A204.1 (cell line): ENCODE results near the gene ELK1.
"Not testable (repeated sequence)": the region's sequence is repeated elsewhere in the genome, so short reads cannot be mapped to it uniquely, and the experiment has no call there.

ENCODE experiments used
- FAIRE-seq: peaks from 2 replicates; lab custom pipeline; 2012; peaks lifted over from hg19 to GRCh38; lab: Jason Lieb, UNC

ELK1 gene

GRCh38 chrX:47611489-47611888, 38.9 kb downstream of the ELK1 start:
- FAIRE-seq, result no peak

DNA sequence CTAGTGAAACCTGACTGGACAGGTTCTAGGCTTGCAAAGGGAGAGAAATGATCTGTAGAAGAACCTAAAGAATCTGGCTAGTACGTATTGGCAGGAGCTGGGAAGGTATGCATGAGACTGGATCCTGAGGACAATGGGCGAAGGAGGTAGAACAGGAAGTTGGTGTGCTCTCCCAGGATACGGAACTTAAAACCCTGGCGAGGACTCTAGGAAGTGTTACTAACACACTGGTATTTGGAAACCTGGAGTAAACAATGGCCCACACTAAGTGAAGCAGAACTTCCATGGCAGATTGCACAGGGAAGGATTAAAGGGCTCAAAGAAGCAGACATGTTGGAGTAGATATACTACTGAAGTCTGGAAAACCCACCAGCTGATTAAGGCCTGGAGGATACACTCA, 39.9 kb downstream of the ELK1 start:
- FAIRE-seq, result no peak

GRCh38 chrX:47608130-47608810, 42.1 kb downstream of the ELK1 start:
- no peak for FAIRE-seq

DNA sequence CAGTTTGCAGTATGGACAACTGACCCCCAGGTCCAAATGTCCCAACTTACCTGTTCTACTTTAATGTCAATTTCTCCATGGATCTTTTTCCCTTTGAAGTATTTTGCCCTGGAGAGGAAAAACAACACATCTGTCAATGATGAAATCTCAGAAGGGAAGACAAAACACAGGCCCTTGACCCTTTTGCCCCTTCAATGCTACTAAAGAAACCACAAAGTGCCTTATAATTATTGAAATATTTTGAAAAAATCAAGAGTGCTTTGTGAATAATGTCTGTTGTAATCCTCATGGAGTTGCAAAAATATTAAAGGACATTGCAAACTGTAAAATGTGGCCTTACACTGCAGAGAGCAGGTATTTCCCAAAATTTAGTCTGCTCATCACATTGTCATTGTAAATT, 43.3 kb downstream of the ELK1 start:
- no peak for FAIRE-seq

DNA sequence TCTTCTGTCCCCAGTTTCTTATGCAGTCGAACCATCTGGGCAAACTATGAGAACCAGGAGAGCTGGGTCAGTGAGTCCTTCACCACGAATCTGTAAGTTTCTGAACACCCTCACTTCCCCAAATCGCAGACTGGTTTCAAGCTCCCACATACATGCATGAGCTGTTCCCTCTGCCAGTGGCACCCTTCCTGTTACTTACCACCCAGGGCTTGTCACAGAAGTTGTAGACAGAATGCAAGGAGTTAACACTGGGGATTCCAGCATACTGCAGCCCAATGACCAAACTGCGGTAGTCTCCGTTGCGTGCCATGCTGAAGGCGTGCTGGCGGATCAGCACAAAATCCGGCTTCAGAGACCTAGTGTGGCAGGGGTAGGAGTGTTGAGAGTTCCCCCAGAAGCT, 45.3 kb downstream of the ELK1 start:
- FAIRE-seq, result no peak

DNA sequence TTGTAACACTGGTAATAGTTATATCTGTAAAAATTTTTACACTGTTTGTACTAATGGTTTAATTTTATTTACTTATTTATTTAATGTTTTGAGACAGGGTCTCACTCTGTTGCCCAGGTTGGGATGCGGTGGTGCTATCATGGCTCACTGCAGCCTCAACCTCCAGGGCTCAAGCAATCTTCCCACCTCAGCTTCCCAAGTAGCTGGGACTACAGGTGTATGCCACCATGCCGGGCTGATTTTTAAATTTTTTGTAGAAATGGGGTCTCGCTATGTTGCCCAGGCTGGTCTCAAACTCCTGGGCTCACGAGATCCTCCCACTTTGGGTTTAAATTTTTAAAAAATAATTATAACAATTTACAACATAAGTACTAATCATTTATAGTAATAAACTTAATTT, 47.2 kb downstream of the ELK1 start:
- FAIRE-seq, result not testable (repeated sequence)

- no peak for FAIRE-seq
Measured at GRCh38 chrX:47597222-47597621, 53.1 kb downstream of the ELK1 start.

- no peak for FAIRE-seq
Measured at GRCh38 chrX:47596256-47596655, 54.1 kb downstream of the ELK1 start.

GRCh38 chrX:47595716-47596251, 54.6 kb downstream of the ELK1 start:
- FAIRE-seq, result no peak

- no peak for FAIRE-seq
Measured at GRCh38 chrX:47593522-47593921, 56.8 kb downstream of the ELK1 start.

- no peak for FAIRE-seq
Measured at GRCh38 chrX:47590984-47591383, 59.4 kb downstream of the ELK1 start.

- FAIRE-seq, result no peak
Measured at GRCh38 chrX:47587906-47588735, 62.2 kb downstream of the ELK1 start.

DNA sequence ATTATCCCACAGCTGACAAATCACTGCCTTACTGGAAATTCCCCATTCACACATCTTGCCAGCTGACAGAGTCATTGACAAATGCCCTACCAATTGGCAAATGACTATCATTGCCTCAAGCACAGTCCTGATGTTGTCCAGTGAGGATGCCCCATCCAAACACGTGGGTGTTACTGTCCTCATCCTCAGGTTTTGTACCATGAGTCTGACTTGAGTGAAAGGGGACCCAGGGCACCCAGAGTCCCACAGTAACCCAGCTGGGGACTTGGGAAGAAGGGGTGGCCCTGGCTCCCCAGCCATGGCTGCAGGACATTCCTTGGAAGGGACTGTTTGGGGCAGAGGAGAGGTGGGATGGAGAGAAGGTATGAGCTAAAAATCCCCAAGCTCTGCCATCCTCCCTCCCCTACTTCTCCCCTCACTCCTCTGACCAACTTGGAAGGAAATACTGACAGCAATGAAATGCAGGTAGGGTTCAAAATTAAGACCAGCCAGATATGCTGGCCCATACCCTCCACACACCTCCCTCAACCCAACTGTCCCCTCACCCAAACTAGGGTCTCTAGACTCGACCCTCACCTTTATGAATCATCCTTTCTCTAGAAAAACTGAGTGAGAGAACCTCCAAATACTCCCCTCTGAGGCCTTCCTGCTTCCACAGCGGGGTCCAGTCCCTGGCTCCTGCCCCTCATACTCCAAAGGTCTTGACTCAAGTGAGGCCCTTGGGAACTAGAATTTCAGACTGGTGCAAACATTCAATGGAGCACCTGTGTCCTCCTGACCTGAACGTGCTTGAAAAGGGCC, 63.1 kb downstream of the ELK1 start:
- FAIRE-seq, result no peak

DNA sequence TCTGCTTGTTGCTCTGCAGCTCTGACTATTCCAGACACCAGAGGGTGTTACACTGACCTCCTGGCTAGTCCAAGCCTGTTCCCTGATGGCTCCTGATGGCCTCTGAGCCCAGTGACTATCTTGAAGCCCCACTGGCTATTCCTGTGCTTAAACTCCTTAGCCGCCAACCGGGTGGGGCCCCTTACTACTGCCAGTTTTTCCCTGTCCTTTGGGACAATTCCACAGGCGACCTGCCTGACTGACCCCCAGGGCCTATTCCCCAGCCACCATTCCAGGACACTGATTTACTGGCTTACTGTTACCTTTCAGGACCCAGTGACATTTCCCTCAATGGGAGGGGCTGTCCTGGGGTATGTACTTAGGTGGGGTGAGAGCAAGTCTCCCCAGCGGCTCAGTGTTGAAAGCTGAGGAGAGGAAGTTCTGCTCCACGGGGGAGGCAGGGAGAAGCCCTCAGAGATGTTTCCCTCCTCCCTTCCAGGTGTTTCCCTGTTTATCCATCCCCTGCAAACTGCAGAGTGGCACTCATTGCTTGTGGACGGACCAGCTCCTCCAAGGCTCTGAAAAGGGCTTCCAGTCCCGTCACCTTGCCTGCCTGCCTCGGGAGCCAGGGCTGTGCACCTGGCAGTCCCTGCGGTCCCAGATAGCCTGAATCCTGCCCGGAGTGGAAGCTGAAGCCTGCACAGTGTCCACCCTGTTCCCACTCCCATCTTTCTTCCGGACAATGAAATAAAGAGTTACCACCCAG, 64.1 kb downstream of the ELK1 start:
- FAIRE-seq, result no peak
